Pancreas (tissue), 10 donors: ENCODE data around the gene CHTF8. TPM values are rescaled to one million over a fixed set of nuclear protein-coding genes. Genes with fewer than 3 reads are reported as not detected.

Source experiments
- ATAC-seq, 4 donors: fragments of 200-7000 bp; cut with Tn5 transposase; one replicate each; pipeline versions ENCODE4 v1.8.0 to v1.9.1; 2020; ENCODE audit warnings: mild to moderate bottlenecking in 4 of 4, moderate library complexity in 4 of 4
- DNase-seq, 6 donors: peaks; one replicate each; pipeline ENCODE4 v3.0.0-alpha.2; 2020
- FAIRE-seq: peaks from 2 replicates; lab custom pipeline; 2012; peaks lifted over from hg19 to GRCh38; lab: Jason Lieb, UNC
- H3K27ac ChIP-seq, 4 donors: fragments of 200-600 bp; sonication (generic); 1 replicate in 3 of 4; 2 replicates in 1 of 4; pipeline versions ENCODE4 v1.5.0 to v1.8.0; 2020
- H3K27me3 ChIP-seq, 4 donors: fragments of 200-600 bp; one replicate each; pipeline ENCODE4 v1.8.0; 2021
- H3K36me3 ChIP-seq, 3 donors: fragments of 200-600 bp; sonication (generic) in 1 of 3; one replicate each; pipeline versions ENCODE4 v1.5.0 to v1.8.0; 2020 to 2021
- H3K4me1 ChIP-seq, 3 donors: fragments of 200-600 bp; one replicate each; pipeline ENCODE4 v1.8.0; 2021
- H3K4me3 ChIP-seq, 4 donors: fragments of 200-600 bp; sonication (generic) in 2 of 4; one replicate each; pipeline versions ENCODE4 v1.5.0 to v1.8.0; 2020 to 2021
- H3K9me3 ChIP-seq, 4 donors: fragments of 200-600 bp; one replicate each; pipeline ENCODE4 v1.8.0; 2021
- WGBS, 2 donors: extraction: QIAGEN DNeasy Blood & Tissue Kit; methylation state at CpG; one replicate each; pipeline ENCODE4 v1.1.7; 2013; 5-methylcytosine and 5-hydroxymethylcytosine counted together
- intact Hi-C, 3 donors: fragments of 100-400 bp; cut with DNase I; formaldehyde crosslinking; loops; one replicate each; pipeline versions ENCODE4 v1.11.1 to v1.14.2; 2022
- polyA plus RNA-seq, 2 donors: library from polyadenylated mRNA; stranded (reverse); fragments of 200-250 nt; gene quantifications; one replicate each; pipeline ENCODE4 v1.2.3, GENCODE V29; 2013
- total RNA-seq, 6 donors: library from RNA; stranded (reverse); fragmentation: NEBNext Ultra II Directional in 4 of 6; extraction: Animal tissue kit (Norgen Biotek cat#: 25700) in 4 of 6; gene quantifications; one replicate each; pipeline versions ENCODE4 v1.2.1 to v1.2.4, GENCODE V29; 2021 to 2023
- TF ChIP-seq, protein P1 (sequence below), 4 donors: fragments of 200-600 bp; sonication (generic) in 3 of 4; IDR thresholded peaks; one replicate each; pipeline versions ENCODE4 v1.5.0 to v1.8.0; 2021; ENCODE audit warnings: antibody characterized with exemption in 4 of 4
- donor health status: healthy with polysubstance abuse.
- donor health status: DM: no; HTN: no; CAD: no; lungs with moderate emphysema.
- donor health status: DM: no; HTN: no; CAD: no.
- donor health status: control.
- donor health status: control.
- donor health status: Bipolar disorder and iron deficiency.
- donor health status: DM: yes; HTN: yes; CAD: no.
- donor health status: DM: no; HTN: no; CAD: no.
- donor health status: DM: no; HTN: no; CAD: no.
- donor health status: DM: yes; HTN: yes; CAD: no.

CHTF8 gene
- total and polyA plus RNA-seq, 8 donors = 21.7 to 74.5 (median 41.1) TPM

DNA sequence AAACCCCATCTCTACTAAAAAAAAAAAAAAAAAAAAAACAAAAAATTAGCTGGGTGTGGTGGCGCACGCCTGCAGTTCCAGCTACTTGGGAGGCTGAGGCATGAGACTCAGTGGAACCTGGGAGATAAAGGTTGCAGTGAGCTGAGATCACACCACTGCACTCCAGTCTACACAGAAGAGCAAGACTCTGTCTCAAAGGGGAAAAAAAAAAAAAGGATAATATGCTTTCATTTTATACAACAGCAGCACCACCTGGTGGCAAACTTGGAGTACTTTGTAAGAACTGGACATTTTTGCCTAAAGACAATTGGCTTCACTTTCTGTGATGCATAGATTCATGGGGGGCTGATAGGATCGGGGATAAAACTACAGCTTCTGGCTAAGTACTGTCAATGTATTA is 8.5 kb downstream of the CHTF8 start:
- no peak for FAIRE-seq
- Histone ChIP-seq H3K27me3 (no peaks in the 10 kb centered on the region), H3K27ac (no peak overlapping the region), H3K4me1 (peaks cover 7 to 10% (median 8%) of the 10 kb centered on the region in 3 donors), H3K9me3 (no peaks in the 10 kb centered on the region), H3K36me3 (peaks cover 0 to 7% (median 0%) of the 10 kb centered on the region in 3 donors), H3K4me3 (no peak overlapping the region)
- peak in 3 of 4 donors; percentile 64 to 73 (median 69) for ATAC-seq
- intact Hi-C loops = loop anchor here in 1 of 3 donors (5.0 kb wide), 1 partner anchor 227 kb away; no protein-coding TSS in a partner anchor
- 79% methylated on average over 3 of the region's 3 CpGs for WGBS, 2 donors
- TF ChIP-seq, protein P1, sequence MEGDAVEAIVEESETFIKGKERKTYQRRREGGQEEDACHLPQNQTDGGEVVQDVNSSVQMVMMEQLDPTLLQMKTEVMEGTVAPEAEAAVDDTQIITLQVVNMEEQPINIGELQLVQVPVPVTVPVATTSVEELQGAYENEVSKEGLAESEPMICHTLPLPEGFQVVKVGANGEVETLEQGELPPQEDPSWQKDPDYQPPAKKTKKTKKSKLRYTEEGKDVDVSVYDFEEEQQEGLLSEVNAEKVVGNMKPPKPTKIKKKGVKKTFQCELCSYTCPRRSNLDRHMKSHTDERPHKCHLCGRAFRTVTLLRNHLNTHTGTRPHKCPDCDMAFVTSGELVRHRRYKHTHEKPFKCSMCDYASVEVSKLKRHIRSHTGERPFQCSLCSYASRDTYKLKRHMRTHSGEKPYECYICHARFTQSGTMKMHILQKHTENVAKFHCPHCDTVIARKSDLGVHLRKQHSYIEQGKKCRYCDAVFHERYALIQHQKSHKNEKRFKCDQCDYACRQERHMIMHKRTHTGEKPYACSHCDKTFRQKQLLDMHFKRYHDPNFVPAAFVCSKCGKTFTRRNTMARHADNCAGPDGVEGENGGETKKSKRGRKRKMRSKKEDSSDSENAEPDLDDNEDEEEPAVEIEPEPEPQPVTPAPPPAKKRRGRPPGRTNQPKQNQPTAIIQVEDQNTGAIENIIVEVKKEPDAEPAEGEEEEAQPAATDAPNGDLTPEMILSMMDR (IDR thresholded peaks at IDR 0.05) = peak; percentile 28 to 55 (median 42)
- peak in 3 of 6 donors; percentile 51 to 62 (median 58) for DNase-seq

DNA sequence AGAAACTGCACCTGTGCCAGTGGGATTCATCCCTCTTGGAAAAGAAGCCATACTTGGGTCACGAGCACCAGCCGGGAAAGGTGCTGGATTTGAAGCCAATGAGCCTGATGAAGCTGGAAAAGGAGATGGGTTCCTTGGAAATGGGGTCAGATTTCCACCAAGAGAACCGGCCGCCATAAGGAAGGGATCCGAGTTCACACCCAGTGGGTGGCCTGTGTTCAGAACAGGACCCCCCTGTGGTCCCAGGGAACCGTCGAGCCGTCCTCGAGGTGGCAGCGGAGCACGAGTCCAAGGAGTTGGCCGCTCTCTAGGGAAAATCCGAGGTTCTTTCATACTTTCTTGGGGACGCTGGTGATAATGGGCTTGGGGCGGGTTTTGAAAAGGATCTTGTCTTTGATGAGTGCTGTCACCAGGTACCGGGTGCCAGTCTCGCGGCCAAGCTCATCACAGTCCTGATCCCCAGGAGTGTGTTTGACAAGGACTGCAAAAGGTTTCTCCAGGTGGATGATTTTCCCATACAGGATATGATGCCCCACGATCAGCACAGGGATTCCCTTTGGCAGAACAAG is 12.2 kb downstream of the CHTF8 start:
- Histone ChIP-seq H3K36me3 (peaks cover 0 to 7% (median 0%) of the 10 kb centered on the region in 3 donors), H3K27me3 (no peaks in the 10 kb centered on the region), H3K4me1 (peaks cover 8 to 14% (median 11%) of the 10 kb centered on the region in 3 donors), H3K27ac (peak overlapping the region in 1 of 4 donors; percentile 69), H3K9me3 (no peaks in the 10 kb centered on the region), H3K4me3 (no peak overlapping the region)
- FAIRE-seq = no peak
- WGBS, 2 donors = 95 to 97% methylated on average over 19 of the region's 19 CpGs
- DNase-seq = no peak
- intact Hi-C loops = loop anchor here in 1 of 3 donors (5.0 kb wide), 1 partner anchor 223 kb away; no protein-coding TSS in a partner anchor
- TF ChIP-seq, protein P1 (IDR thresholded peaks at IDR 0.05) = no peak
- no peak for ATAC-seq

DNA sequence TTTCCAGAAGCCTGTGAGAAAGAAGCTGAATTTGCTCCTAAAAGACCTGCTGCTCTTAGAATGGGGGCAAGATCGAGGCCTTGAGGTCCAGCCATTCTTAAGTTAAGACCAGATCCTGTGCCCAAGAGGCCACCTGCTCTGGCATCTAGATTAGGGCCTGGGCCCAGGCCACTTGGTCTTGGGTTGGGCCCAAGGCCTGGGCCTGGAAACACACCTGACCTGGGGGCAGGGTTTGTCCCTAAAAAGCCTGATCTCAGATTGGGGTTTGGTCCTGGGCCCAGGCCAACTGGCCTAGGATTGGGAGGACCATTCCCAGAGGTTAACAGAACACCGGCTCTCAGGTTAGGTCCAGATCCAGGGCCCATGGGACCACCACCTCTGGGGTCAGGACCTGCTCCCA is 12.9 kb downstream of the CHTF8 start:
- Histone ChIP-seq H3K4me1 (peaks cover 8 to 14% (median 11%) of the 10 kb centered on the region in 3 donors), H3K27me3 (no peaks in the 10 kb centered on the region), H3K36me3 (peaks cover 0 to 7% (median 0%) of the 10 kb centered on the region in 3 donors), H3K4me3 (no peak overlapping the region), H3K27ac (peak overlapping the region in 2 of 4 donors; percentile 53 to 69), H3K9me3 (no peaks in the 10 kb centered on the region)
- WGBS, 2 donors = 46 to 52% methylated on average over 2 of the region's 2 CpGs
- DNase-seq (peak in 2 of 6 donors; percentile 47), FAIRE-seq (no peak), ATAC-seq (peak in 3 of 4 donors; percentile 37 to 51 (median 43))
- TF ChIP-seq, protein P1 (IDR thresholded peaks at IDR 0.05) = no peak
- intact Hi-C loops = no loop called here

DNA sequence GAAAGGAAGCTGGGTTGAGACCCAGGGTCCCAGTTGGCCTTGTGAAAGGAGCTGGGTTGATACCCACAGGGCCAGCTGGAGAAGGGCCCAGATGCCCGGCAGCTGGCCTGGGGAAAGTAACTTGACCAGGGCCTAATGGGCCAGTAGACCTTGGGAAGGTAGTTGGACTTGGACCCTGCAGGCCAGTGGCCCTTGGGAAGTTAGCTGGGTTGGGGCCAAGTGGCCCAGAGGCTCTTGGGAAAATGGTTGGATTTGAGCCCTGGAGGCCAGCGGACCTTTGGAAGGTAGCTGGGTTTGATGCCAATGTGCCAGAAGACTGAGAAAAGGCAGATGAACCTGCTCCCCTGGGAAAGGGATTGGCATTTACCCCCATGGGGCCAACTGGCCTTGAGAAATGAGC is 13.4 kb downstream of the CHTF8 start:
- Histone ChIP-seq H3K27me3 (no peaks in the 10 kb centered on the region), H3K4me1 (peaks cover 8 to 14% (median 11%) of the 10 kb centered on the region in 3 donors), H3K36me3 (peaks cover 0 to 7% (median 0%) of the 10 kb centered on the region in 3 donors), H3K27ac (peak overlapping the region in 2 of 4 donors; percentile 53 to 69), H3K4me3 (no peak overlapping the region), H3K9me3 (no peaks in the 10 kb centered on the region)
- intact Hi-C loops = no loop called here
- TF ChIP-seq, protein P1 (IDR thresholded peaks at IDR 0.05) = no peak
- WGBS, 2 donors = 21 to 22% methylated on average over 2 of the region's 2 CpGs
- DNase-seq = peak; percentile 69 to 88 (median 82)
- no peak for FAIRE-seq
- ATAC-seq = peak; percentile 79 to 93 (median 83)

DNA sequence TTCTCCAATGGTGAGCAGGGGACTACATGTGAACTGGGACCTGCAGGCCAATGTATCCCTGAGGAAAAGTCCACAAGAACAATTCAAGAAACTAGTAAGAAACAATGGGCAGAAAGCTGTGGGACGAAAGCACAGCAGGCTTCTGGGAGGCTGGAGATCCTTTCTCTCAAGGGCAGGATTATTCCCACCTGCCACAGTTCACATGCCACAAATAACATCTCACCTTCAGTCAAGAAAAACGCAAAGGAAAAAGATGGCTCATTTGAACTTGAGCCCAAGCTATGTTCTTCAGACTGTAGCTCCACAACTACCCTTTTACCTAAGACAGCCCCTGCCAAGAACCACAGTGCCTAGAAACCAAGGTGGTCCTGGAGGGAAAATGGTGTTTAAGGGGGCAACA is 13.9 kb downstream of the CHTF8 start:
- Histone ChIP-seq H3K27ac (peak overlapping the region in 2 of 4 donors; percentile 53 to 69), H3K4me3 (no peak overlapping the region), H3K27me3 (no peaks in the 10 kb centered on the region), H3K9me3 (no peaks in the 10 kb centered on the region), H3K36me3 (peaks cover 0 to 7% (median 0%) of the 10 kb centered on the region in 3 donors), H3K4me1 (peaks cover 8 to 14% (median 11%) of the 10 kb centered on the region in 3 donors)
- DNase-seq (peak in 1 of 6 donors; percentile 52), ATAC-seq (peak; percentile 66 to 72 (median 66)), FAIRE-seq (no peak)
- WGBS, 2 donors = 45% methylated on average over 2 of the region's 2 CpGs
- intact Hi-C loops = no loop called here
- TF ChIP-seq, protein P1 (IDR thresholded peaks at IDR 0.05) = no peak
